Loucy (cell line): ENCODE measurements around the gene FCSK.
A peak's percentile ranks its signal among the peaks of the same experiment; 100 is the strongest.

Experiments used
- H2AFZ ChIP-seq: fragments of 200-600 bp; sonication (generic); 2 replicates; pipeline ENCODE4 v1.6.0; 2016; ENCODE audit warnings: antibody characterized with exemption, mild to moderate bottlenecking, low read length, moderate library complexity
- H3F3A ChIP-seq: fragments of 200-600 bp; 2 replicates; pipeline ENCODE4 v1.6.0; 2016; ENCODE audit warnings: antibody characterized with exemption, low read depth, mild to moderate bottlenecking
- H3K27me3 ChIP-seq: fragments of 200-600 bp; sonication (generic); 2 replicates; pipeline ENCODE4 v1.6.1; 2014; ENCODE audit warnings: low read length, mild to moderate bottlenecking; ENCODE audit not compliant: insufficient read depth, poor library complexity, severe bottlenecking
- H3K36me3 ChIP-seq: fragments of 200-600 bp; sonication (generic); 2 replicates; pipeline ENCODE4 v1.6.1; 2016; ENCODE audit warnings: low read length; ENCODE audit not compliant: insufficient read depth
- H3K4me1 ChIP-seq: fragments of 200-600 bp; sonication (generic); 2 replicates; pipeline ENCODE4 v1.5.1; 2014; ENCODE audit warnings: low read length, mild to moderate bottlenecking; ENCODE audit not compliant: insufficient read depth, poor library complexity, severe bottlenecking
- H3K4me2 ChIP-seq: fragments of 200-600 bp; sonication (generic); 2 replicates; pipeline ENCODE4 v1.6.0; 2014; ENCODE audit warnings: antibody characterized with exemption, low read length, low read depth, mild to moderate bottlenecking; ENCODE audit not compliant: poor library complexity, severe bottlenecking
- H3K4me3 ChIP-seq: fragments of 200-600 bp; sonication (generic); 2 replicates; pipeline ENCODE4 v1.5.1; 2014; ENCODE audit warnings: low read length, mild to moderate bottlenecking, mixed read lengths; ENCODE audit not compliant: poor library complexity, severe bottlenecking
- H3K79me2 ChIP-seq: fragments of 200-600 bp; sonication (generic); 2 replicates; pipeline ENCODE4 v1.6.1; 2014; ENCODE audit warnings: low read length; ENCODE audit not compliant: insufficient read depth
- H3K9ac ChIP-seq: fragments of 200-600 bp; sonication (generic); 2 replicates; pipeline ENCODE4 v1.6.0; 2014; ENCODE audit warnings: mild to moderate bottlenecking, low read depth, low read length, moderate library complexity; ENCODE audit not compliant: poor library complexity, severe bottlenecking
- H3K9me2 ChIP-seq: fragments of 200-600 bp; sonication (generic); replicated peaks from 2 replicates; pipeline ENCODE4 v1.6.1; 2016; ENCODE audit warnings: low read depth, low read length, mixed read lengths
- H3K9me3 ChIP-seq: fragments of 200-600 bp; sonication (generic); 2 replicates; pipeline ENCODE4 v1.6.1; 2014; ENCODE audit warnings: mild to moderate bottlenecking, antibody characterized with exemption, low read length, low read depth; ENCODE audit not compliant: insufficient read depth
- H4K20me1 ChIP-seq: fragments of 200-600 bp; sonication (generic); 2 replicates; pipeline ENCODE4 v1.6.0; 2014; ENCODE audit warnings: antibody characterized with exemption, low read length, mild to moderate bottlenecking; ENCODE audit not compliant: insufficient read depth, poor library complexity, severe bottlenecking
- EZH2phosphoT487 ChIP-seq: fragments of 200-600 bp; IDR thresholded peaks from 2 replicates; pipeline ENCODE4 v1.6.1; 2018; ENCODE audit warnings: antibody characterized with exemption, mild to moderate bottlenecking, moderate library complexity, borderline replicate concordance
- TF ChIP-seq, protein P1 (sequence below): fragments of 200-600 bp; sonication (generic); conservative IDR thresholded peaks from 2 replicates; pipeline ENCODE4 v1.5.1; 2014; ENCODE audit warnings: mild to moderate bottlenecking, antibody characterized with exemption, low read length

FCSK gene

DNA sequence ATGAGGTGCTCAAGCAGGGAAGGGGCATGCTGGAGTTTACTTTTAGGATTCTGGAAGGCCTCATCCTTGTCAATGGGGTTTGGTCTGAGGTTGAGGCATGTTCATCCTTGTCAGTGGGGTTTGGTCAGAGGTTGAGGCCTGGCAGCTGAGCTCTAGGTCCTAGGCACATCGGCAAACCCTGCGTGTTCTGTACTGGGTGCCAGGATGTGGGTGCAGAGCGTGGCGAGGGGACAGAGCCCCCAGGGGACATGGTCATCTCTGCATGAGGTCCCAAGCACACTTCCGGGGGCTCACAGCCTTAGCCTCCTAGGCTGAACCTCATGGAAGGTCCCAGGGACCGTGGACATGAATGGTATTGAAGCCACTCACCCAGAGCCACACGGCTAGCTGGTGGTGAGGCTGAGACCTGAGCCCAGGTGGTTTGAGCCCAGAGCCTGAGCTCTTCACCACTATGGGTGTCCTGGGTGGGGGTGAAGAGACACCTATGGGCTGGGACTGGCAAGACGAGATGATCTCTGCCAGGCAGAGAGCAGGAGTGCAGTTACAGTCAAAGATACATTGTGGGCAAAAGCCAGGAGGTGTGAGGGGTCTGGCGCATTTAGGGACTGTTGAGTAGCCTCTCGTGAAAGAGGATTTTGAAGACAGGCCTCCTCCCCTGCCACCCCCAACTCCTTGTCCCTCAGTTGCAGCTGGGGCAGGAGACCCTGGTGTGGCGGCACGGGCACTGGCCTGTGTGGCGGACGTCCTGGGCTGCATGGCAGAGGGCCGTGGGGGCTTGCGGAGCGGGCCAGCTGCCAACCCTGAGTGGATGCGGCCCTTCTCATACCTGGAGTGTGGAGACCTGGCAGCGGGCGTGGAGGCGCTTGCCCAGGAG lies 19.3 kb downstream of the FCSK start:
- Histone ChIP-seq H3K4me3 (no peak overlapping the region), H3K27me3 (no peaks in the 10 kb centered on the region)

DNA sequence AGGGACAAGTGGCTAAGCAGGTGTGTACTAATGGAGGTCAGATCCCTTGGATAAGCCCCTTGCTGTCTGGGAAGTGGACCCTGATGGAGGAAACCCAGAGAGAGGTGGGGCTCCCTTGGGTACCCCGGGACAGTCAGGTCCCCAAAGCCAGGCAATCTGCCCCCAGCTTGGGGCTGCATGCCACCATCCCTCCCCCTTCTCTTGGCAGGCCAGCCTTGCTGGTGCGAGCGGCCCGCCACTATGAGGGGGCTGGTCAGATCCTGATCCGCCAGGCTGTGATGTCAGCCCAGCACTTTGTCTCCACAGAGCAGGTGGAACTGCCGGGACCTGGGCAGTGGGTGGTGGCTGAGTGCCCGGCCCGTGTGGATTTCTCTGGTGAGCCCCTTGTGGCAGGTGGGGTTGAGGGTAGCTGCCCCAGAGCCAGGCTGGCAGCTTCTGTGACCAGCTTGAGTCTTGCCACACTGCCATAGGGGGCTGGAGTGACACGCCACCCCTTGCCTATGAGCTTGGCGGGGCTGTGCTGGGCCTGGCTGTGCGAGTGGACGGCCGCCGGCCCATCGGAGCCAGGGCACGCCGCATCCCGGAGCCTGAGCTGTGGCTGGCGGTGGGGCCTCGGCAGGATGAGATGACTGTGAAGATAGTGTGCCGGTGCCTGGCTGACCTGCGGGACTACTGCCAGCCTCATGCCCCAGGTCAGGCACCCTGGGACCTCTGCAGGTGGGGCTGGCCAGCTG lies 20.1 kb downstream of the FCSK start:
- Histone ChIP-seq H3K36me3 (no peaks in the 10 kb centered on the region), H3F3A (no peaks in the 10 kb centered on the region), H3K79me2 (no peaks in the 10 kb centered on the region), H3K9me3 (no peaks in the 10 kb centered on the region), H3K9me2 (no peaks in the 10 kb centered on the region), H3K4me3 (no peak overlapping the region), H4K20me1 (no peaks in the 10 kb centered on the region), H3K4me2 (no peak overlapping the region), H3K27me3 (no peaks in the 10 kb centered on the region), H3K9ac (no peak overlapping the region), H2AFZ (no peak overlapping the region), H3K4me1 (no peaks in the 10 kb centered on the region)
- no peak for TF ChIP-seq EZH2phosphoT487
- TF ChIP-seq, protein P1, sequence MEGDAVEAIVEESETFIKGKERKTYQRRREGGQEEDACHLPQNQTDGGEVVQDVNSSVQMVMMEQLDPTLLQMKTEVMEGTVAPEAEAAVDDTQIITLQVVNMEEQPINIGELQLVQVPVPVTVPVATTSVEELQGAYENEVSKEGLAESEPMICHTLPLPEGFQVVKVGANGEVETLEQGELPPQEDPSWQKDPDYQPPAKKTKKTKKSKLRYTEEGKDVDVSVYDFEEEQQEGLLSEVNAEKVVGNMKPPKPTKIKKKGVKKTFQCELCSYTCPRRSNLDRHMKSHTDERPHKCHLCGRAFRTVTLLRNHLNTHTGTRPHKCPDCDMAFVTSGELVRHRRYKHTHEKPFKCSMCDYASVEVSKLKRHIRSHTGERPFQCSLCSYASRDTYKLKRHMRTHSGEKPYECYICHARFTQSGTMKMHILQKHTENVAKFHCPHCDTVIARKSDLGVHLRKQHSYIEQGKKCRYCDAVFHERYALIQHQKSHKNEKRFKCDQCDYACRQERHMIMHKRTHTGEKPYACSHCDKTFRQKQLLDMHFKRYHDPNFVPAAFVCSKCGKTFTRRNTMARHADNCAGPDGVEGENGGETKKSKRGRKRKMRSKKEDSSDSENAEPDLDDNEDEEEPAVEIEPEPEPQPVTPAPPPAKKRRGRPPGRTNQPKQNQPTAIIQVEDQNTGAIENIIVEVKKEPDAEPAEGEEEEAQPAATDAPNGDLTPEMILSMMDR = no peak

More for the DNA sequence above, 19.3 kb downstream of the FCSK start:
- Histone ChIP-seq H3K79me2 (no peaks in the 10 kb centered on the region), H3K4me1 (no peaks in the 10 kb centered on the region), H3K9ac (no peak overlapping the region), H3F3A (no peaks in the 10 kb centered on the region), H3K36me3 (no peaks in the 10 kb centered on the region), H3K9me2 (no peaks in the 10 kb centered on the region), H3K4me2 (no peak overlapping the region), H3K9me3 (no peaks in the 10 kb centered on the region), H2AFZ (no peak overlapping the region), H4K20me1 (no peaks in the 10 kb centered on the region)
- no peak for TF ChIP-seq EZH2phosphoT487
- TF ChIP-seq, protein P1 = peak; percentile 31; the same call in 1 of the 2 replicates

DNA sequence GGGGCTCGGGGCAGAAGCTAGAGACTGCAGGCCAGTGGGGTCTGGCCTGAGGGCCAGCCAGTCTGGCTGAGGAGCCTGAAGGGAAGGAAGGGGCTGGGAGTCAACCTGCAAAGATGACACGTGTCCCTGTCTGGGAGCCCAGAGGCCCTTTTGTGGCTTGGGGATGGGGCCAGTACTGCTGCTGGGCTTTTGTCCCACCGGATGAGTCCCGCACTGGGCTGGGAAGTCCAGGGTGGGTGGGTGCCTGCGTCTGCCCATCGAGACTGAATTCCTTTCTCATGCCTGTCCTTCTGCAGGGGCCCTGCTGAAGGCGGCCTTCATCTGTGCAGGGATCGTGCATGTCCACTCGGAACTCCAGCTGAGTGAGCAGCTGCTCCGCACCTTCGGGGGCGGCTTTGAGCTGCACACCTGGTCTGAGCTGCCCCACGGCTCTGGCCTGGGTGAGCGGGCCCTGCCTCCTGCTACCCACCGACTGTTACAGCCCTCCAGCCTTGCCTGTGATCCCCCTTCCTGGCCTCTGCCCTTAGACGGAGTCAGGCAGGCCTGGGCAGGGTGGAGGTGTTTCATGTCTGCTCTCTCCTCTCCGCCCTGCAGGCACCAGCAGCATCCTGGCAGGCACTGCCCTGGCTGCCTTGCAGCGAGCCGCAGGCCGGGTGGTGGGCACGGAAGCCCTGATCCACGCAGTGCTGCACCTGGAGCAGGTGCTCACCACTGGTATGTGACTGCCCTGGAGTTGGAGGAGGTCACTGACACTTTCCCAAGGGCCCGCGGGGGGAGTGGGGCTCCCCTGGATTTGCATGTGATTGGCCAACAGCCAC lies 20.9 kb downstream of the FCSK start:
- Histone ChIP-seq H3K4me1 (no peaks in the 10 kb centered on the region), H3K4me3 (no peak overlapping the region), H2AFZ (no peak overlapping the region), H3K27me3 (no peaks in the 10 kb centered on the region), H3K9ac (no peak overlapping the region), H3K4me2 (no peak overlapping the region), H3K9me3 (no peaks in the 10 kb centered on the region), H3F3A (no peaks in the 10 kb centered on the region), H3K36me3 (no peaks in the 10 kb centered on the region), H3K79me2 (no peaks in the 10 kb centered on the region), H3K9me2 (no peaks in the 10 kb centered on the region), H4K20me1 (no peaks in the 10 kb centered on the region)
- TF ChIP-seq EZH2phosphoT487 = no peak
- TF ChIP-seq, protein P1 = no peak
